ENCODE results near the gene MRPS11. TPM values are rescaled to one million over a fixed set of nuclear protein-coding genes. Genes with fewer than 3 reads are reported as not detected.

The MRPS11 gene
- total and polyA plus RNA-seq, 9 of the 15 experiments (the other 6 are each of a cell fraction or from before 2014, with no cell fraction given), result 28.3 to 83.2 (median 53.1) TPM

DNA sequence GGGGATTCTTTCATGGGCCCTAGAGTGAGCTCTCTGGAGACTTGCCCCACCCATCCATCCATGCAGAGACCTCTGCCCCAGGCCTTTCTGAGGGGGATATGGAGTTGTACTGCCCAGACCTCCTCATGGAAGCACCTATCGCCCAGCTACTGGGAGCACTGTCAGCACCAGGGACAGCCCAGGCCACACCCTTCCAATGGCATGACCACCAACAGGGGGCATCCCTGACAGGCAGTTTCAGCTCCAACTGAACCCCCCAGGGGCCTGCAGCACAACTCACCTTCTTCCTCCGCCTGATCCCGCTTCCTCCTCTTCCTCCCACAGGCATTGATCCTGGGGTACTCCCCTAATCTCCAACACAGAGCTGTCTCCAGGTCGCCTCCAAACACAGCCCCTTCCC, 21.8 kb downstream of the MRPS11 start (continued):
- TF ChIP-seq ZNF263 (CRISPR knock-in tag; IDR thresholded peaks at IDR 0.05; ENCODE audit: borderline replicate concordance), result peak; percentile 46; the same call in 1 of the 2 replicates
- no peak for TF ChIP-seq ZNF239 (CRISPR knock-in tag; IDR thresholded peaks at IDR 0.05)
- TF ChIP-seq, protein P1, sequence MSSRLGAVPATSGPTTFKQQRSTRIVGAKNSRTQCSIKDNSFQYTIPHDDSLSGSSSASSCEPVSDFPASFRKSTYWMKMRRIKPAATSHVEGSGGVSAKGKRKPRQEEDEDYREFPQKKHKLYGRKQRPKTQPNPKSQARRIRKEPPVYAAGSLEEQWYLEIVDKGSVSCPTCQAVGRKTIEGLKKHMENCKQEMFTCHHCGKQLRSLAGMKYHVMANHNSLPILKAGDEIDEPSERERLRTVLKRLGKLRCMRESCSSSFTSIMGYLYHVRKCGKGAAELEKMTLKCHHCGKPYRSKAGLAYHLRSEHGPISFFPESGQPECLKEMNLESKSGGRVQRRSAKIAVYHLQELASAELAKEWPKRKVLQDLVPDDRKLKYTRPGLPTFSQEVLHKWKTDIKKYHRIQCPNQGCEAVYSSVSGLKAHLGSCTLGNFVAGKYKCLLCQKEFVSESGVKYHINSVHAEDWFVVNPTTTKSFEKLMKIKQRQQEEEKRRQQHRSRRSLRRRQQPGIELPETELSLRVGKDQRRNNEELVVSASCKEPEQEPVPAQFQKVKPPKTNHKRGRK (tag; IDR thresholded peaks at IDR 0.05), result no peak

DNA sequence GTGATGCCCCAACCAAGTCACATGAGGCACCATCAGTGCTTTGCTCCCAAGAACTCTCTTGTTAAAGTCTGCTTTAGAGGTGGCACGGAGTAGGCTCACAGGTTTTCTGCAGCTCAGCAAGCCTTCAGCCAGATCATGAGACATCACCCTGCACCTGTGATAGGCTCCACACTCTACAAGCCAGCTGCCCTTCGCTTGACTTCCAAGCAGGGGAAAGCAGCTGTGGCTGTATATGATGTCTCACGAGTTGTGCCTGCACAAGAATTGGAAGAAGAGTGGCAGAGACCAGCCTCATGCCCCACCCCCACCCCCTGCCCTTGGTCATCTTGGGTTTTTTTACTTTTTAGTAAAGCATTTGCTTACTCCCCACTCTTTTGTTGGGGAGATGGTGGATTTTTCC, 22.5 kb downstream of the MRPS11 start:
- POLR2A ChIA-PET, result no interaction called here
- in situ Hi-C loops (cut with MboI), result no loop called here
- intact Hi-C loops (cut with micrococcal nuclease), result no loop called here
- ATAC-seq (no peak), DNase-seq (ENCODE audit: extremely low read depth in 1 of 4, low spot score in 3 of 4) (no peak), FAIRE-seq (no peak)
- no peak overlapping the region for H3K4me3 ChIP-seq
- H3K9ac ChIP-seq (ENCODE audit: insufficient read depth in 1 of 2, low read depth in 2 of 2, low read length in 2 of 2), result no peak overlapping the region
- no TSS peak for BruUV-seq (replicated peaks)
- H3K27ac ChIP-seq (ENCODE audit: extremely low read depth, low read depth, low read length), result no peak overlapping the region
- peaks cover 3% of the 10 kb centered on the region; the same call in 1 of the 2 replicates for H4K20me1 ChIP-seq (replicated peaks; ENCODE audit: control insufficient read depth, insufficient read depth, low read length)
- WGBS (ENCODE audit: insufficient coverage, low coverage, missing lambda C conversion rate), result 18% methylated on average over 2 of the region's 3 CpGs
- H3K4me1 ChIP-seq (replicated peaks in 1 of 2; ENCODE audit: control insufficient read depth in 2 of 2, insufficient read depth in 2 of 2, low read length in 2 of 2), result peaks cover 0 to 15% of the 10 kb centered on the region in 2 experiments; a peak in 1 of 5 replicates
- no peaks in the 10 kb centered on the region for H3K9me3 ChIP-seq (replicated peaks; ENCODE audit: control insufficient read depth, insufficient read depth, low read depth, low read length)
- H3K27me3 ChIP-seq (ENCODE audit: control insufficient read depth in 2 of 2, insufficient read depth in 2 of 2, low read length in 2 of 2), result no peaks in the 10 kb centered on the region
- H3K9me1 ChIP-seq (ENCODE audit: control insufficient read depth, insufficient read depth, low read length), result no peaks in the 10 kb centered on the region
- H3K79me2 ChIP-seq (ENCODE audit: control insufficient read depth, insufficient read depth, low read length), result no peaks in the 10 kb centered on the region
- H3K36me3 ChIP-seq (ENCODE audit: control insufficient read depth, insufficient read depth, low read length), result no peaks in the 10 kb centered on the region
- H3K4me2 ChIP-seq (ENCODE audit: insufficient read depth, low read length), result no peak overlapping the region
- no peak overlapping the region for H2AFZ ChIP-seq (ENCODE audit: low read depth, low read length)
- CTCF ChIA-PET (ENCODE audit: low intra/inter-chr PET ratio), result no interaction called here
- TF ChIP-seq SREBF2 (CRISPR knock-in tag; IDR thresholded peaks at IDR 0.05) (no peak), ZKSCAN3 (CRISPR knock-in tag; IDR thresholded peaks at IDR 0.05) (no peak), NFYB (IDR thresholded peaks at IDR 0.05; ENCODE audit: extremely low read depth, insufficient read length) (no peak), CBX1 (IDR thresholded peaks at IDR 0.05; ENCODE audit: low read depth) (no peak), CEBPG (CRISPR knock-in tag; IDR thresholded peaks at IDR 0.05) (no peak), CEBPG (tag; conservative IDR thresholded peaks at IDR 0.05 in 1 of 2, IDR thresholded peaks at IDR 0.05 in 1 of 2) (no peak), ZNF263 (CRISPR knock-in tag; IDR thresholded peaks at IDR 0.05; ENCODE audit: borderline replicate concordance) (no peak), LEF1 (IDR thresholded peaks at IDR 0.05) (no peak), NELFE (IDR thresholded peaks at IDR 0.05; ENCODE audit: insufficient read depth, insufficient read length) (no peak), XRCC3 (IDR thresholded peaks at IDR 0.05) (no peak), E2F3 (CRISPR knock-in tag; IDR thresholded peaks at IDR 0.05) (no peak), NFIC (IDR thresholded peaks at IDR 0.05) (no peak)
- TF ChIP-seq, protein P2, sequence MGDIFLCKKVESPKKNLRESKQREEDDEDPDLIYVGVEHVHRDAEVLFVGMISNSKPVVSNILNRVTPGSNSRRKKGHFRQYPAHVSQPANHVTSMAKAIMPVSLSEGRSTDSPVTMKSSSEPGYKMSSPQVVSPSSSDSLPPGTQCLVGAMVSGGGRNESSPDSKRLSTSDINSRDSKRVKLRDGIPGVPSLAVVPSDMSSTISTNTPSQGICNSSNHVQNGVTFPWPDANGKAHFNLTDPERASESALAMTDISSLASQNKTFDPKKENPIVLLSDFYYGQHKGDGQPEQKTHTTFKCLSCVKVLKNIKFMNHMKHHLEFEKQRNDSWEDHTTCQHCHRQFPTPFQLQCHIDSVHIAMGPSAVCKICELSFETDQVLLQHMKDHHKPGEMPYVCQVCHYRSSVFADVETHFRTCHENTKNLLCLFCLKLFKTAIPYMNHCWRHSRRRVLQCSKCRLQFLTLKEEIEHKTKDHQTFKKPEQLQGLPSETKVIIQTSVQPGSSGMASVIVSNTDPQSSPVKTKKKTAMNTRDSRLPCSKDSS (IDR thresholded peaks at IDR 0.05; ENCODE audit: low read depth, partially characterized antibody), result no peak
- TF ChIP-seq, protein P3, sequence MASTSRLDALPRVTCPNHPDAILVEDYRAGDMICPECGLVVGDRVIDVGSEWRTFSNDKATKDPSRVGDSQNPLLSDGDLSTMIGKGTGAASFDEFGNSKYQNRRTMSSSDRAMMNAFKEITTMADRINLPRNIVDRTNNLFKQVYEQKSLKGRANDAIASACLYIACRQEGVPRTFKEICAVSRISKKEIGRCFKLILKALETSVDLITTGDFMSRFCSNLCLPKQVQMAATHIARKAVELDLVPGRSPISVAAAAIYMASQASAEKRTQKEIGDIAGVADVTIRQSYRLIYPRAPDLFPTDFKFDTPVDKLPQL (IDR thresholded peaks at IDR 0.05; ENCODE audit: extremely low read depth, insufficient read length), result no peak

Measured in K562 (cell line).